PC-9 (cell line): ENCODE results near the gene SEMA7A. TPM values are rescaled to one million over a fixed set of nuclear protein-coding genes. Genes with fewer than 3 reads are reported as not detected.

Experiments used
- BruUV-seq: library from RNA; stranded (reverse); fragments of 400-500 nt; replicated peaks from 2 replicates; lab custom pipeline; 2021; lab: Mats Ljungman, UMichigan
- CTCF ChIA-PET: fragments of 300-600 bp; sonication (Branson Sonifier 250); formaldehyde crosslinking; loops from one replicate; lab custom pipeline; 2022; ENCODE audit warnings: antibody characterized with exemption; lab: Charles Lee
- POLR2A ChIA-PET: fragments of 300-600 bp; sonication (Branson Sonifier 250); formaldehyde crosslinking; loops from one replicate; lab custom pipeline; 2022; ENCODE audit warnings: antibody characterized with exemption; ENCODE audit not compliant: unreplicated experiment; lab: Charles Lee
- DNase-seq, 2 experiments: peaks; one replicate each; pipeline versions ENCODE4 v3.0.0 to v3.0.0-alpha.2; 2015 to 2022; ENCODE audit warnings: mixed read lengths in 1 of 2
- H2AFZ ChIP-seq: fragments of 200-600 bp; sonication (generic); 2 replicates; pipeline ENCODE4 v1.8.1; 2017; ENCODE audit warnings: antibody characterized with exemption
- H3F3A ChIP-seq: fragments of 200-600 bp; sonication (generic); 2 replicates; pipeline ENCODE4 v1.8.1; 2017; ENCODE audit warnings: antibody characterized with exemption, mild to moderate bottlenecking, low read depth; ENCODE audit not compliant: insufficient read depth
- H3K27ac ChIP-seq: fragments of 200-600 bp; sonication (generic); 2 replicates; pipeline ENCODE4 v1.6.1; 2016; ENCODE audit warnings: mixed run types
- H3K27me3 ChIP-seq: fragments of 200-600 bp; sonication (generic); 2 replicates; pipeline ENCODE4 v1.6.1; 2016; ENCODE audit warnings: low read depth, mixed run types; ENCODE audit not compliant: insufficient read depth
- H3K36me3 ChIP-seq: fragments of 200-600 bp; sonication (generic); 2 replicates; pipeline ENCODE4 v1.6.1; 2016; ENCODE audit warnings: low read depth, mixed run types
- H3K4me1 ChIP-seq: fragments of 200-600 bp; sonication (generic); replicated peaks from 2 replicates; pipeline ENCODE4 v1.6.1; 2016; ENCODE audit warnings: mixed run types; ENCODE audit not compliant: insufficient read depth
- H3K4me2 ChIP-seq: fragments of 200-600 bp; sonication (generic); 2 replicates; pipeline ENCODE4 v1.6.1; 2017; ENCODE audit warnings: mixed run types
- H3K4me3 ChIP-seq: fragments of 200-600 bp; sonication (generic); 2 replicates; pipeline ENCODE4 v1.6.1; 2016; ENCODE audit warnings: mixed run types
- H3K79me2 ChIP-seq: fragments of 200-600 bp; sonication (generic); 2 replicates; pipeline ENCODE4 v1.6.1; 2017; ENCODE audit warnings: low read depth, mixed run types
- H3K9me2 ChIP-seq: fragments of 200-600 bp; sonication (generic); 2 replicates; pipeline ENCODE4 v1.8.1; 2017; ENCODE audit warnings: mild to moderate bottlenecking; ENCODE audit not compliant: insufficient read depth
- H3K9me3 ChIP-seq: fragments of 200-600 bp; sonication (generic); 2 replicates; pipeline ENCODE4 v1.8.1; 2016; ENCODE audit warnings: low read depth; ENCODE audit not compliant: insufficient read depth
- H4K20me1 ChIP-seq: fragments of 200-600 bp; sonication (generic); 2 replicates; pipeline ENCODE4 v1.8.1; 2017; ENCODE audit not compliant: insufficient read depth
- CTCF ChIP-seq: fragments of 200-600 bp; sonication (generic); conservative IDR thresholded peaks from 2 replicates; pipeline ENCODE4 v1.6.1; 2017; ENCODE audit warnings: mixed run types, antibody characterized with exemption, mild to moderate bottlenecking, moderate library complexity
- EZH2 ChIP-seq: fragments of 200-600 bp; sonication (generic); IDR thresholded peaks from 2 replicates; pipeline ENCODE4 v1.8.0; 2017; ENCODE audit warnings: antibody characterized with exemption, low read depth
- intact Hi-C: fragments of 100-400 bp; cut with micrococcal nuclease; formaldehyde crosslinking; loops from one replicate; pipeline ENCODE4 v1.10.0; 2022; ENCODE audit not compliant: unreplicated experiment
- total RNA-seq: library from RNA; stranded (reverse); gene quantifications from 2 replicates; pipeline ENCODE4 v1.2.3, GENCODE V29; 2021

SEMA7A gene
- total RNA-seq, 1 experiment from 2014 or later = 8.3 TPM

GRCh38 chr15:74403991-74404563 is 29.7 kb downstream of the SEMA7A start:
- no TSS peak for BruUV-seq
- Histone ChIP-seq H3K36me3 (no peaks in the 10 kb centered on the region), H3K4me1 (peaks cover 47% of the 10 kb centered on the region), H3K27ac (no peak overlapping the region), H3K4me3 (no peak overlapping the region), H3K9me3 (no peaks in the 10 kb centered on the region), H3K4me2 (no peak overlapping the region), H3F3A (peaks cover 19% of the 10 kb centered on the region; the same call in 1 of the 2 replicates), H4K20me1 (no peaks in the 10 kb centered on the region), H3K9me2 (no peaks in the 10 kb centered on the region), H3K27me3 (no peaks in the 10 kb centered on the region), H3K79me2 (0 out of 2 replicates have a peak, but pooled peaks cover 4% of the 10 kb centered on the region), H2AFZ (no peak overlapping the region)
- POLR2A ChIA-PET = no interaction called here
- CTCF ChIA-PET = no interaction called here
- TF ChIP-seq EZH2 (no peak), CTCF (no peak)
- intact Hi-C loops = no loop called here
- no peak for DNase-seq

GRCh38 chr15:74403588-74403919 is 30.2 kb downstream of the SEMA7A start:
- H2AFZ ChIP-seq = no peak overlapping the region
- H3K27ac ChIP-seq = no peak overlapping the region
- H3K9me3 ChIP-seq = no peaks in the 10 kb centered on the region
- DNase-seq = no peak
- TF ChIP-seq EZH2 = no peak
- no peak for TF ChIP-seq CTCF
- H4K20me1 ChIP-seq = no peaks in the 10 kb centered on the region
- POLR2A ChIA-PET = no interaction called here
- intact Hi-C loops = no loop called here
- H3K27me3 ChIP-seq = no peaks in the 10 kb centered on the region
- H3K9me2 ChIP-seq = no peaks in the 10 kb centered on the region
- H3K36me3 ChIP-seq = no peaks in the 10 kb centered on the region
- H3F3A ChIP-seq = peaks cover 19% of the 10 kb centered on the region; the same call in 1 of the 2 replicates
- H3K4me3 ChIP-seq = no peak overlapping the region
- CTCF ChIA-PET = no interaction called here
- no TSS peak for BruUV-seq
- 0 out of 2 replicates have a peak, but pooled peaks cover 4% of the 10 kb centered on the region for H3K79me2 ChIP-seq
- peaks cover 52% of the 10 kb centered on the region for H3K4me1 ChIP-seq
- no peak overlapping the region for H3K4me2 ChIP-seq

GRCh38 chr15:74402873-74403587 is 30.7 kb downstream of the SEMA7A start:
- no peak overlapping the region for H3K4me3 ChIP-seq
- ChIA-PET POLR2A (no interaction called here), CTCF (interaction anchor here (0.8 kb wide), 1 partner anchor 21 kb away, joined by 3 read pairs; no protein-coding TSS in a partner anchor)
- H3K9me2 ChIP-seq = no peaks in the 10 kb centered on the region
- peaks cover 18% of the 10 kb centered on the region; the same call in 1 of the 2 replicates for H3F3A ChIP-seq
- no peaks in the 10 kb centered on the region for H3K36me3 ChIP-seq
- no peak for DNase-seq
- H3K4me1 ChIP-seq = peaks cover 57% of the 10 kb centered on the region
- intact Hi-C loops = no loop called here
- no peaks in the 10 kb centered on the region for H4K20me1 ChIP-seq
- no peak overlapping the region for H3K4me2 ChIP-seq
- H3K9me3 ChIP-seq = no peaks in the 10 kb centered on the region
- H2AFZ ChIP-seq = no peak overlapping the region
- H3K27me3 ChIP-seq = no peaks in the 10 kb centered on the region
- H3K79me2 ChIP-seq = 0 out of 2 replicates have a peak, but pooled peaks cover 4% of the 10 kb centered on the region
- no TSS peak for BruUV-seq
- no peak overlapping the region for H3K27ac ChIP-seq
- TF ChIP-seq EZH2 (no peak), CTCF (no peak)
